NCI-H345 treated with DMSO at 0.1 percent for 48 hours (cell line): ENCODE measurements around the gene MYOCD.

ENCODE experiments used
- DNase-seq: peaks from one replicate; lab custom pipeline; 2025; ENCODE audit not compliant: unreplicated experiment; lab: John Stamatoyannopoulos, UW

Gene MYOCD

GRCh38 chr17:12640364-12640763 is 25.3 kb upstream of the MYOCD start:
- no peak for DNase-seq

- DNase-seq, result no peak
Observed at GRCh38 chr17:12641084-12641483, 24.6 kb upstream of the MYOCD start.

DNA sequence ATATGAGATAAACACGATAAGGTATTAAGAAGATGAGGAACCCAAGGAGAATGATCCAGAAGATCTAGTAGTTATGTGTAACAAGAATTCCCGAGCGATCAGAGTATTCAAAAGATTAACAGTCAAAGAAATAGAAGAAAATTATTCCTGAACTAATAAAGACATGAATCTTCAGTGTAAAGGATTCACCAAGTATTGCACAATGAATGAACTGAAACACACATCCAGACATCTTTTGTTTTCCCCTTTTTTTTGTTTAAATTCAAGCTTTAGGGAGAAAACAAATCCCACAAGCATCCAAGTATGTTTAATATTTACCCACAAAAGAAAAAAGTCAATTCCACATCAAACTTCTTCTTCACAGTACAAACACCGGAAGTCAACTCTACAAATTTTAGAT is 23.7 kb upstream of the MYOCD start:
- no peak for DNase-seq

DNA sequence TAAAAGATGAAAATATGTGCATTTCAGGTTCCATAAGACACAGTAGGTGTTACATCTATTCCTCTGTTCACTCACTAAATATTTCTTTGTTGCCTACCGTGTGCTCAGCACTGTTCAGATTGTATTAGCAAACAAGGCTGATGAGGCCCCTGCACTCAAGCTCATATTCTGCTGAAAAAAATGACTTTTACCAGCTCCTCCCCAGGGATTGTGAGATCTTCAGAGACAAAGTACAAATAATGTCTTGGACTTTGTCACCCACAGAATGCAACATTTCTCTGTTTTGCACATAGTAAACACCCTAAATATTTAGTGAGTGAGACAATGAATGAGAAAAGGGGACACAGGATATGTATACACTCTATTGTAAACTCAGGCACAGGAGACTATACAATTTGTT is 21.9 kb upstream of the MYOCD start:
- no peak for DNase-seq

DNA sequence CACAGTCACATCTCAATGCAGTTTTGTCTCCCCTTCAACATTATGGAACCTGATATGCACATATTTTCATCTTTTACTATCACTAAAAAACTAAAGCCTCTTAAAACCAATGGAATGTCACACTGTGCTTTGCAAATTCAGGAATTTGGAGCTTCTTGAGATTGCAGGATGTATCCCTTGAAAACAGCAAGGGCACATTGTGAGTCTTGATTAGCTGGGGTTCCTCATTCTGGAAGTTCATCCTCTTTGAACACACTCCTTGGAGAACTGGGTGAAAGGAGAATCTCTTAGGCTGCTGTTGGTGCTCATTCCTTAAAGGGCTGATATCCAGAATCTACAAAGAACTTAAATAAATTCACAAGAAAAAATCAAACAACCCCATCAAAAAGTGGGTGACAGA is 21.1 kb upstream of the MYOCD start:
- no peak for DNase-seq

DNA sequence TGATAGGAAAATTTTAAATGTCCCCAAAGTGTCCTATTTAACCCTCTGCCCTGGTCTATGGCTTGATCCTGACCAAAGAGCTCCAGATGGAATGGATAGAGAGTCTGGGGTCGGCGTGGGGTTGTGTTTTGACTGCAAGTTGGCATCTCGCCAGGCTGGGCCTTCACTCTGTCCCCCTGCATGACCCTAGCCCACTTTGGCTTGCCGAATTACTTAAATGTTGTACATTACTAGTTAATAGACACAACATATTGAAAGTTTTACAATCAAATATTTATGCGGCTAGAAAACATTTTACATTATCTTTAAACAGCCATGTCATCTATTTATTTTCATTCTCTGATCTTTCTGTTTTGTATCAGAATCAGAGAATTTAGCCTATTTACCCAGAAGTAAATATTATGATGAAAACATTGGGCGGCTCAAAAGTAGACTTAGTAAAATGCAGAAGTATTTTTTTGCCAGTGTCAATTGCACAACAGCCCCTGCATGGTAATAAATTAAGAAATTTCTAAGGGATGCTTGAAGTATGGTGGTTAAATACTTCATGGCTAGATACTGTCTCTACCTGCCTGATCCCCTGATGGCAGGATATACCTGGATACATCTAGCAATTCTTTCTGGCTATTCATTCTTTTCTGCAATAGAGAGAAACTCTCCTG is 18.8 kb upstream of the MYOCD start:
- DNase-seq, result no peak

DNA sequence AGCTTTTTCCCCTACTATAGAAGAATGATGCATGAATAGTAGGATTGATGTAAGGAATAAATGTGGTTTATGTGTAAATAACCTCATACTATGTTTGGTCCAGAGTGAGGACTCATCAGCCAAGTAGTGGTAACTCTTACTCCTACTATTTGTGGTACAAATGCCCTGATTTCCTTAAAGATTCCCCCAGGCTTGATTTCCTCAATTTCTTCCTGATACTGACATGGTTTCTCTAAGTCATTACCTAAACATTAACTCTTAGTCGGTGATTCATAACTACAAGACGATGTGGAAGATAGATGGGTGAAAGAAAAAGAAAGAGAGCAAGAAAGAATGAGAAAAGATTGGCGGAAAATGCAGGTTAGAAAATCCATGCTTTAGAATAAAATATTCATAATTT is 17.2 kb upstream of the MYOCD start:
- DNase-seq, result no peak

- DNase-seq, result no peak
Observed at GRCh38 chr17:12655936-12656335, 9.8 kb upstream of the MYOCD start.

- no peak for DNase-seq
Observed at GRCh38 chr17:12656354-12656753, 9.3 kb upstream of the MYOCD start.

DNA sequence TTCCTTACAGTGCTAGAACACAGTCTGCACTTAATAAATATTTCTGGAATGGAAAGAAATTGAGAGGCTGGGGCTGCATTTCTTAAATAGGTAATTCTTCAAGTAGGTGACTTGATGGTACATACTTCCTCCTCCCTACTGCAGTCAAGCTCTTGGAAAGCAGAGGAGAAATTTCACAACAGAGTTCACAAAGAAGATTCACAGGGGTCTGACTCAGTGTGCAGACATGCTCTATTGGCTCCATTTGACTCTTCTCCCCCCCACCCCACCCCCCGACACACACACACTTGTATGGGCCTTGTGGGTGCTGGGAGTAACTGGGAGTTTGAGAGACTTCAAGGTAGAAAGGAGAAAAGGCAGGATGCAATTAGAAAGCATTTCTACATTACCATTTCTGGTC is 6.2 kb upstream of the MYOCD start:
- DNase-seq, result no peak

DNA sequence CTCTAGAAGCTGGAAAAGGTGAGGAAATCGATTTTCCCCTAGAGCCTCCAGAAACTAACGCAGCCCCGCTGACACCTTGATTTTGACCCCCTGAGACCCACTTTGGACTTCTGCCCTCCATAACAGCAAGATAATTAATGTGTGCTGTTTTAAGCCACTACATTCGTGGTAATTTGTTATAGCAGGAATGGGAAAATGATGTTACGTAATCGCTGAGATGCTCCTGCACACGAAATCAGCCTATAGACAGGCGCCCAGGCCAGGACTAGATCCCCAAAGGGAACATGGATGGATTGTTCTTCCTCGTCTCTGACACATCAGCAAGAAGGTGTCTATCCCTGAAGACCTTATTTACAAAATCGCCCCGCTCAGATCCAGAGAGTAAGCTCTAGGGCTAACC is 1.4 kb upstream of the MYOCD start:
- no peak for DNase-seq

- no peak for DNase-seq
Observed at GRCh38 chr17:12664894-12665262, 812 bp upstream of the MYOCD start.

- DNase-seq, result no peak
Observed at GRCh38 chr17:12666718-12667117, 1.0 kb downstream of the MYOCD start.

DNA sequence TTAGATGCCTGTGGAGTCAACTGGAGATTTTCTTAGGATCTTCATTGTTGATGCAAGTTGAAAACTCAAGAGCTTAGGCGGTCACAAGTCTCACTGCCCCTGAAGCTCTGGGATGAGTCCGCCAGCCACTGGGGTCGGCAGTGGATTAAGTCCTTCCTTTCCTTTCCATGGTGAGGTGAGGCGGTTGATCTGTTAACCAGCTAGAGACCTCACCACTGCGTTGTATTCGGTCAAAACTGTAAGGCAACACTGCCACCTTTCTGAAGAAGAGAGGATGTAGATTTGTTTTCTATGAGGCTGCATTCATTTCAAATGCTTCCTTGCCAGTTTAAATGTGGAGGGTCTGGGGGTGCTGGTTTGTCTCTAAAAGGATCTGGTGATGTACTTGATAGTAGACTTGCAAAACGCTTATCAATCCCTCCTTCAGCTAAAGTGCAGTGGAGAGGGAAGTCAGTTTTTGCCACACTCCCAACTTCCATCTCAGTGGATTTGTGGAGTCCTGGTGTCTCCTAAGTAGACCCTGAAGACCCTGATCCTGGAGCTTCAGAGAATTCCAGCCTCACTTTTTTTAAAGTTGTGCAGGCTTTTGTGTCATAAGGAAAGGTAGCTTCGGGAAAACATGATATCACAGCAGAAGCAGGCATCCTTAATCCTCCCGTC is 1.7 kb downstream of the MYOCD start:
- DNase-seq, result peak; percentile 12

DNA sequence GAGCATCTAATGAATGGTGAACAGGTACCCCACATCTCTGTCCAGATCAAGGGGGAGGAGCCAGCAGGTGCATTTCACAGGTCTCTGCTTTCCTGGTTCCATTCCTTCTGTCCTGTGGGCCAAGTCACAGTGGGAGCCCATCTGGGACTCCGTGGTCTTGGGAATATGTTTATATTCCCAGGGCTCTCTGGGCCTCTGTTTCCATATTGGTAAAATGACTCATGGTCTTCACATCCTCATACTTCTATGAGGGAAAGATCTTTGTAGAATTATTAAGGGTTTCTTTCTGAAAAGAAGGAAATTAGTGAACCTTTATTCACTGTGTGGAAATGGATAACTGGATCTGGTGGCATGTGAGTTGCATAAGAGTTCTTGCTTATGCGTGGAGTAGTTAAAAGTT is 6.2 kb downstream of the MYOCD start:
- no peak for DNase-seq

- DNase-seq, result no peak
Observed at GRCh38 chr17:12672947-12673346, 7.3 kb downstream of the MYOCD start.

DNA sequence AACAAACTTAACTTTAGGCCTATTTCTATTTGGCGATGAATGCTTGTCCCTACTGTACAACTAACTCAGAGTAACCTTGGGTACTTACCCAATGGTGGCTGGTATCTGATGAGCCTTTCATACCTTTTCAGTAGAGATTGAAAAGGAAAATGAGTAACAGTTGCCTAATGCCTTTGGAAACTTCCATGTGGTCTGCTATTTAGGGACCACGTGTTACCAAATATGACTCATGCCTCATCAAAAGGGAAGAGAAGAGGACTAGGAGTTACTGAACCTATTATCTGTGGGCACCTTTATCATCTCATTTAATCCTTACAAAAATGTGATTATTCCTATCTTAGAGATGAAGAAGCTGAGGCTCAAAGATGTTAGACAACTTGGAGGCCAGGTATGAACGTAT is 8.1 kb downstream of the MYOCD start:
- DNase-seq, result no peak

DNA sequence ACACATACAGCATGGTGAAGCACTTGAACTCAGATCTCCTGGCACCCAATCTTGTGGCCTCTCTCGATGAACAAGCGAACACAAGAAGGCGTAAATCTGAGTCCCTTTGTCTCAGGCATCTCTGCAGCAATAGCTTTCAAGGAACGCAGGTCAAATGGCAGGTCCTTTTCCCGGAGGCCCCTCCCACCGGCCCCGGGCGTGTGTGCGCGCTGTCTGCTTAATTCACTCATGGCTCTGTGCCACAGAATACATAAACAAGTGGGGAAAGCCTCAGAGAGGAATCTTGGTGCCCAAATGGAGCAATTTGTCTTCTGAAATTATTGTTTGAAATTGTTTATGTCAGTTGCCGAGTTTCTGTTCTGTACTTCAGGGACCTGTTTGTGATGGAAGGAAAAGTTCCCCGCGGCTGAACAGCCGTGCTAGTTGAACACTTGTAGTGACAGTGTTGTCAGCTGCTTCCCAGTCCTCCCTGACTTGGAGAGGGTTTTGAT is 14.8 kb downstream of the MYOCD start:
- no peak for DNase-seq

DNA sequence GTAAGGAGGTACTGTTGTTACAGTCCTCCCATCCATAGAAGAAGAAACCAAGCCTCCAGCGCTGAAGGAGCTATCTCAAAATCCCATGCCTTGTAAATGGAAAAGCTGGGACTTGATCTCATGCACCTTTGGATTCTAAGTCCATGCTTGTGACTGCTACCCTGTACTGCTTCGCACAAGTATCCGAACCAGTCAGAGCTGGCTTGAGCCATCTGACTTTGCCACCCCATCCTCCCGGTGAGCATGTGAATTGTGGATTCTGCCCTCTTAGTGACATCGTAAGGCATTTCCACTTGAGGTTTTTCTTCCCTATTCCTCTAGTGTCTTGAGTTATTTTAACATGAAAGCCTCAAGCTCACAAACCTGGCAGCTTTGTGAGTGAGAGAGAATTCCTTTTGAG is 15.3 kb downstream of the MYOCD start:
- no peak for DNase-seq

DNA sequence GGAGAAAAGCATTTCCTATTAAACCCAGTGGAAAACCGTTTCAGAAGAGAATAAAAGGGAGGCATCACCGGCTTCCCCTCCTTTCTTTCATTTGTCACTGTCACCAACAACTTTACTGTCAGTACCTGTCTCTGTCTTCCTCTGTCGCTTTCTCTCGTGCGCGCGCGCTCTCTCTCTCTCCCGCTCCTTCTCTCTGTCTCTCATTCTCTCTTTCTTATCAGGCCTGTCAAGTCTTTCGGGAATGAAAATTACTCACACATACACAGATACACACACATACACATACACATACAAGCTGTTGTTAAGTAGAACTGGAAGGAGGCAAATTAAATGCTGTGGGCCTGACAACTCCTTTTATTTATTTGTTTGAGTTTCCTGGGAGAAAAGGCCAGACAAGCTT is 17.6 kb downstream of the MYOCD start:
- no peak for DNase-seq

DNA sequence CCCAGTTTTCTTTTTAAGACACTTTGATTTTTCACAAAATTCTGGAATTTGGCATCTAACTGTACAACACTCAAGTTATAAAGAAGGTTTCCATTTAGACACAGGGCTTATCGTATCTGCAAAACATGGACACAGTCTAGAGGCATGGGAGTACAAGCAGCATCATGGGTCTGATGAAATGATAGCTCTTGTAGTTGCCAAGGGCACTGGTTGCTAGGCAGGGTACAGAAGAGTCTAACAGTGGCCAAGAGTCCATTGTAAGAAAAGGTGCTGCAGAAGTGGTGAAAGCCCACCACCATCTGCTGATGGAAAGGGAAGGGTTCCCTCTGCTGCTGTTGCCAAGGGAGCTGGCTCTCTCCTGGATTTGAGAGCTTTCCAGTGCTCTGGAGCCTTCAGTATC is 20.8 kb downstream of the MYOCD start:
- DNase-seq, result no peak

DNA sequence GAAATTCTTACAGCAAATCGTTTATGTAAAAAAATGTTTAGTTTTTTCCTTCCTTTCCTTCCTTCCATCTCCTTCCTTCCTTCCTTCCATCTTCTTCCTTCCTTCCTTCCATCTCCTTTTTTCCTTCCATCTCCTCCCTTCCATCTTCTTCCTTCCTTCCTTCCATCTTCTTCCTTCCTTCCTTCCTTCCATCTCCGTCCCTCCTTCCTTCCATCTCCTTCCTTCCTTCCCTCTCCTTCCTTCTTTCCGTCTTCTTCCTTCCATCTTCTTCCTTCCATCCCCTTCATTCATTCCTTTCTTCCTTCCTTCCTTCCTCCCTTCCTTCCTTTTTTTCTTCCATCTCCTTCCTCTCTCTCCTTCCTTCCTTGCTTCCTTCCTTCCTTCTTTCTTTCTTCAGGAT is 22.7 kb downstream of the MYOCD start:
- DNase-seq, result no peak

- DNase-seq, result no peak
Observed at GRCh38 chr17:12691173-12691572, 25.5 kb downstream of the MYOCD start.
